LHCN-M2 (cell line): ENCODE data around the gene ADARB2. TPM values are rescaled to one million over a fixed set of nuclear protein-coding genes. Genes with fewer than 3 reads are reported as not detected.
"Not testable (repeated sequence)": the region's sequence is repeated elsewhere in the genome, so short reads cannot be mapped to it uniquely, and the experiment has no call there.

ENCODE experiments used
- DNase-seq: peaks from one replicate; pipeline ENCODE4 v3.0.0-alpha.2; 2012; ENCODE audit warnings: low read depth
- polyA plus RNA-seq: library from polyadenylated mRNA; unstranded; fragments of >200 nt; gene quantifications from one replicate; pipeline ENCODE4 v1.2.1, GENCODE V29; 2012; ENCODE audit warnings: missing spikeins
- total RNA-seq: library from RNA; depleted of rRNA; stranded (reverse); fragments of >200 nt; gene quantifications from 2 replicates; pipeline ENCODE4 v1.2.3, GENCODE V29; 2014; rRNA removed

Gene ADARB2
- total RNA-seq = 0.11 and 0.83 TPM in 2 replicates
- polyA plus RNA-seq = 0.36 TPM

DNA sequence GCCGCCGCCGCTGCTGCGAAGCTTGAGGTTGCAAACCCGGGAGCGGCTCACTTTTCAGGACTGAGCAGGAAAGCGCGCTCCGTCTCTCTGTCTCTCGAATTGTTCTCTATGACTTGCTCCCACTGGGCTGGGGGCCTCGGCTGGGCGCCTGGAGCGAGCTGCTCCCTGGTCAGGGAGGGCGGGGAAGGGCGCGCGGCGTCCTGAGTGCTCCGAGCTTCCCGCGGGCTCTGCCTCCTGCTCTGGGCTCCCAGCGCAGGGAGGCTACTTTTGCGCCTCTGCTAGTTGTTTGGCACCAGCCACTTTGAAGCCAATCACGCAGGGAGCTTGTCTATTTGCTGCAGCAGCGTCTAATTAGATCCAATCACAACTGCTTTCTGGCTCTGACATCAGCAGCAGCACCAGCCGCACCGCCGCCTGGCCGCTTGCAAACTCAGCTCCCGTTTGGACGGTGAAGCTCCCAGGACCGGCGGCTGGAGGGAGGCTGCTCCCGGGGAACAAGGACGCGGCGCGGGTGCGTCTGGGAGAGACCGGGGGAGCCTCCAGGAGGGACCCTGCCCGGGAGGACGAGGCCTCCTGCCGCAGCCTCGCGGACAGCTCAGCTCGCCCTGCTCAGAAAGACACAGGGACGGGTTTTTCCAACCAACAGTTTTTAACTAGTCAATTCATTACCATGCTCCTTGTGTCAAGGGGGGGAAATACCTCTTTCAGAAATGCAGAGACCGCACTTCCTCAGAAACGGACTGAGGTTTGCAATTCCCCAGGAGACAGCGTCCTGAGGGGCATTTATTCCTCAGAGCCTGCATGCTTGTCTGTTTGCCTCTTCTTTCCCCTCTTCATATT is at the start of gene ADARB2:
Gene ADARB2 (minus strand): TSS at position 304 of the 840 bp plus-strand sequence.
- no peak for DNase-seq

DNA sequence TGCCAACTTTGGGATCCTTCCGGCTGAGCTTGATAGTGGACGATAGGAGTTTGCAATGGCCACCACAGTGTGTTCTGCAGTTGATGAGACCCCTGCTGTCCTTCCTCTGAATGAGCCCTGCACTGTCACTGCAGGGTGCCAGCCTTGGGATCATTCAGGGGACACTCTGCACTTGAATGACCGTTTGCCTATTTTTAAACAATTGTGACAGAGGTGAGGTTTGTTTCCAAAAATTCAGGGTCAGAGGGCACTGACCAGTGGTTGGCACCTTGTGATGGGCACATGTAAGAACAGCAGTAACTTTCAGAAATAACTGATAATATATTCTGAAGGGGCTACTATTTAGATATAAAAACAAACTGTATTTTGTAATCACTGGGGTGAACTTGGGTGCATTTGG is 48.5 kb upstream of the ADARB2 start:
- DNase-seq = no peak

DNA sequence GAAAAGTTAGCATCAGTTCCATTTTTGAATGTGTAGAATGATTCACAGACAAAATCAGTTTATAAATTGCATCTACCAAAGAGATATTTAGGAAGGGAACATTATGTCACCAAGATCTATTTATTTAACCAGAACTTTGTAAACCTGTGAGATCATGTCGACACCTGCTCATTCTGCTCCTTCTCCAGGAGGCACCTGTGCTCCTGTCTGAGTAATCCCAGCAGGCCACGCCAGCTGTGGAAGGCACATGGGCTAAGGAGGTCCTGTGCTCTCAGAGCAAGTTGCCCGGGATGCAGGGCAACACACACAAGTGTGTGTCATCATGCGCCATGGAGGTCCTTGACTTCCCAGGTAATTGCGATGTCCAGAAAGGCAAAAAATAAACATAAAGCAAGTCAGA is 45.5 kb upstream of the ADARB2 start:
- DNase-seq = no peak

DNA sequence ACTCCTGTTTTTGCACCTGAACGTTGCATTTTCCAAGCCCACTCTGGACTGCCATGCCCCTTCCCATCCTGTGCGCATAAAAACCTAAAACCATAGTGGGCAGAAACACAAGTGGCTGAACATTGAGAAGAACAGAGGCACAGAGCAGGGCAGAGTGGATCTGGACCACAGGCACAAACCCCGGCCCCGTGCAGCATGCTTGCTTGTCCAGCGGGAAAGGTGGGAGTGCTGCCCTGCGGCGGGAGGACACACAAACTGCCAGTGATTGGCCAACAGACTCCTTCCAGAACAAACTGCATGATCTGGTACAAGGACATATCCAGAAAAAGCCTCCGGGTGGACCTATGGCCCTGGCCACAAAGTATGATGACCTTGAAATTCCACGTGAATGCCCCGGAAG is 42.5 kb upstream of the ADARB2 start:
- no peak for DNase-seq

DNA sequence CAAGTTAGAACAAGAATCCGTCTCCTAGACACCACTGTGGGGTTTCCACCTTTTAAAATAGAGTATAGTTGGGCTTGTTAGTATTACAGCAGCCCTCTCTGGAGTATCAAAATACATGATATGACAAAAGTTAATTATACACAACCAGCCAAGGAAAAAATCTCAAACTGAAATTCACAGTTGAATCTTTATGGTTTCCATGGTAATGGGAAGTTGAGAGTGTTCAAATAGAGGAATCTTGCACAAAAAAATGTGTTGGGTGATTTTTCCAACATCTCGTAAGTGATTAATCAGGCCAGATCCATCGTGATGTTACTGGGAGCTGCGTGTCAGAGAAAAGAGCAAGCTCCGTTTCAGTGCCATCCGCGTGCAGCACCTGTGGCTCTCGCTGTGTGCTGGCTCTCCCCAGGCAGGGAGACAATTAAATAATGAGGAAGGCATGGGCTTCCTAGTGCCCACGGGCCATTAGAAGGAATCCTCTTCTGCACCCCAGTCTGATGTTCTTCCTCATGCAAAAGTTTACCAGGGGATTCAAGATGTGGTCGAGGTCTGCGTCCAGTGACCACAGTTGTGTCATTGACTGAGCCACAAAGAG is 41.1 kb upstream of the ADARB2 start:
- no peak for DNase-seq

DNA sequence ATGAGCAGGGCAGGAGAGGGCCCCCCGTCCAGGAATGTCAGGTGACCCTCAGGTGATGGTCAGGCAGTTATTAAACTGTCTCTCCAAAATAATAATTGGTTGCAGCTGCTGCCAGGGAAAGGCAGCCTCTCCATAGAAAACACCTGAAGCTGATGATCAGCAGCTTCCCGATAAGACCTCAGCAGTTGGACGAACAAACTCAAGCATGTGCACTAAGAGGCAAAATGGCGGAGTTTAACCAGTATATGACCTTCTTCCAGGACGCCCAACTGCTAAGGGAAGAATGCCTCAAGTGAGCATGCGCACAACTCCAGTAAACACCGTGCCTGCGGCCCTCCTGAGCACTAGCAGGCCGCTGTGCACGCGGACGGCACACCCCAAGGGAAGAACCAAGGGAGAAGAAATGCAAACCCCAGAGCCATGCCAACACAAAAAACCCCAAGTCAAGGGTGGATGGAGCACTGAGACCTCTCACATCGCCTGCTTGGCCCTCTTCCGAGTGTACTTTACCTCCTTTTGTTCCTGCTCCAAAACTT is 38.9 kb upstream of the ADARB2 start:
- no peak for DNase-seq

DNA sequence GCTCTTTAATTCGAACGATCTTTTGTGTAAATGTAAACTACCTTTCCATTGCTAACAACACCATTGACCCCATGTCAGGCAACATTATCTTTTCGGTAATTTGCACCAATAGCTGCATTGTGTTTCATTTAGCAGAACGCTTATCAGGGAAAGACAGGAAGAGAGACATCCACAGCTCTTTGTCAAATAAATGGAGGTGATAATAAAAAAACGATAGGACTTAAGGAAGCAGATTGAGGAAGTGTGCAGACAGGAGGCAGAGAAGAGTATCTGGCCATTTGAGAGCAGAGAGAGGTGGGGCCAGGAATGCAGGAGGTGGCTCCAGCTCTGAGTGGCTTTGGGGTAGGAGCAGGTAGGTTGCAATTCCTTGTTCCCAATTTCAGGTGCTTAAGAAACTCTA is 37.5 kb upstream of the ADARB2 start:
- DNase-seq = no peak

DNA sequence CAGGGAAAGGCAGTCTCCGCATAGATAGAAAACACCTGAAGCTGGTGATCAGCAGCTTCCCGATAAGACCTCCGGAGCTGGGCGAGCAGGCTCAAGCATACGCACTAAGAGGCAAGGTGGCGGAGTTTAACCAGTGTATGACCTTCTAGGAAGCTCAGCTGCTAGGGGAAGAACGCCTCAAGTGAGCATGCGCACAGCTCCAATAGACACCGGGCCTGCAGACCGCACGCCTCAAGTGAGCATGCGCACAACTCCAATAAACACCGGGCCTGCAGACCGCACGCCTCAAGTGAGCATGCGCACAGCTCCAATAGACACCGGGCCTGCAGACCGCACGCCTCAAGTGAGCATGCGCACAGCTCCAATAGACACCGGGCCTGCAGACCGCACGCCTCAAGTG is 35.9 kb upstream of the ADARB2 start:
- DNase-seq = not testable (repeated sequence)

DNA sequence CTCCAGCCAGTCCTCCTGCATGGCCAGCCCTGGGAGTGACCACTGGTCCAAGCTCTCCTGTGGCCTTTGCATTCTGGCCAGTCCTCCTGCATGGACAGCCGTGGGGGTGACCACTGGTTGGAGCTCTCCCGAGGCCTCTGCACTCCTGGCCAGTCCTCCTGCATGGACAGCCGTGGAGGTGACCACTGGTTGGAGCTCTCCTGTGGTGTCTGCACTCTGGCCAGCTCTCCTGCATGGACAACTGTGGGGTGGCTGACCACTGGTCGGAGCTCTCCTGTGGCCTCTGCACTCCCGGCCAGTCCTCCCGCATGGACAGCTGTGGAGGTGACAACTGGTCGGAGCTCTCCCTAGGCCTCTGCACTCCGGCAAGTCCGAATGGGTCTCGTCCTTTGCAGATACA is 28.7 kb upstream of the ADARB2 start:
- DNase-seq = no peak

DNA sequence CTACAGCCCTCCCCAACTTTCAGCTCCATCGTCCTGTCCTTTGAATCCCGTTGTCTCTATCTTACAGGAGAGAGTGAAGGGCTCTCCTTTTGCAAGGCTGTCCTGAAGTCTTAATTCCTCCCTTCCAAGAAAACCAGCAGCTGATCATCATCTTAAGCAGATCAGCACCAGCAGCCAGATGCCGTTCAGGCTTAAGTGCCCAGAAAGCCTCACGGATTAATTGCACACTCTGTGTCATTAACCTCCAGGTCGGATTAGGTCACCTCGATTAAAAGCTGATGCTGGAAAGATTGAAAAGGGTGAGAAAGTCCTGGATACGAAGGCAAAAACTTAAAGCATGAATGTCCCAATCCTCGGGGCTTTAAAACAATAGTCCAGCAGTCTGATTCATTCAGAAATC is 24.8 kb upstream of the ADARB2 start:
- no peak for DNase-seq

DNA sequence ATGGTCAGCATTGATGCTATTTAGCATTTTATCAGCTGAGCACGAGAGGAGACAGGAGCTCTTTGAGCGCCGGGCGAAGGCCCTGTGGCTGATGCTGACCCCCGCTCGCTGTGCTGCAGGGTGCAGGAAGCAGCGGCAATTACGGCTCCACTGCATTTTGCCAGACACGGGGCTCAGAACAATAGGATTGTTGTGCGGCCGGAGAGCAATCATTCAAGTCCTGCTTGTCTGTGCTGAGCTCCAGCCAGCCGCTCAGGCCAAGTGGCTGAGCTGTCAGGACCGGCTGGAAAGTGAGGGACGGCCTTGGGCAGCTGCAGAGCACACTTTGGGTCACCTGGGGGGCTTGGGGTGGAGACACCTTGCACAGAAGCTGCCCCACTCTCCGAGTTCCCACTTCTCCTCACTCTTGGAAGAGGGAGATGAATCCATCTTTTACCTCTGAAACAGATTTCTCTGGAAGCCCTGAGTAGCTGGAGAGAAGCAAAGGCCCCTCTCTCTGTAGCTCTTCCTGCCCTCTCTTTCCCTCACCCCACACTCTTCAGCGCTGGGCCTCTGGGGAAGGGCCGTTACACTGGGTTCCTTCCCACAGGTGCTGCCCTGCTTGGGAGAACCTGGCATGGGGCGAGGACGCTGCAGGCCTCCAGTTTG is 17.3 kb upstream of the ADARB2 start:
- no peak for DNase-seq

DNA sequence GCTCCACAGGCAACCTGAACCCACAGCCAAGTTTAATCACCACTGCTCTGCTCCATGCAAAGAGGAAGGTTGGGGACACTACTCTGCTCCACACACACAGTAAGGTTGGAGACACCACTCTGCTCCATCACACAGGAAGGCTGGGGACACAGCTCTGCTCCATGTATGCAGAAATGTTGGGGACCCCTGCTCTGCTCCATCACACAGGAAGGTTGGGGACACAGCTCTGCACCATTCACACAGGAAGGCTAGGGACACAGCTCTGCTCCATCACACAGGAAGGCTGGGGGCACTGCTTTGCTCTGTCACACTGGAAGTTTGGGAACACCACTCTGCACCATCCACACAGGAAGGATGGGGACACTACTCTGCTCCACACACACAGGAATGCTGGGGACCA is 14.8 kb upstream of the ADARB2 start:
- DNase-seq = no peak

DNA sequence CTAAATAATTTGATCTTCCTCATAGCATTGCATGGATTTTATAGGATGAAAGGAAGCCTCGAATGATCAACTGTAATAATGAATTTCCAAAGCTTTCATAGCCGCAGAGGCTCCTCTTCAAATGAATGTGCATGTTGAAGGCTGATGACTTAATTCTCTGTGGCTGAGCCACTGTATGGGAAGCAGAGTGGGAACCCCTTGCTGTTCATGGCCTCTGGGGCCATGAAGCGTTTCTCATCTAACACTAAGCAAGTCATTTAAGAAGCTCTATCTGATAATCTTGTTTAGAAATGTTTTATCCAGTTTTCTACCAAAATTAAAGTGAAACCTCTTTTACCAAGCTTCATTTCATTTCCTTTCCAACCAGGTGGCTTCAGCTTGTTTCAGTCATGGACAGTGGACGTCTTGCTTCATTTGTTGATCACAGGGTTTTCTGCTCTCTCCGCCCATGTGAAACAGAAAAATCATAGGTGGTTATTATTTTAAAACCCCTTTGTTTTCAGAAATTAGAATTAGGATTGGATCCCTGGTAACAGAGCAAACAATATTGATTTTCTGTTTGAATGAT is 10.3 kb upstream of the ADARB2 start:
- DNase-seq = no peak

DNA sequence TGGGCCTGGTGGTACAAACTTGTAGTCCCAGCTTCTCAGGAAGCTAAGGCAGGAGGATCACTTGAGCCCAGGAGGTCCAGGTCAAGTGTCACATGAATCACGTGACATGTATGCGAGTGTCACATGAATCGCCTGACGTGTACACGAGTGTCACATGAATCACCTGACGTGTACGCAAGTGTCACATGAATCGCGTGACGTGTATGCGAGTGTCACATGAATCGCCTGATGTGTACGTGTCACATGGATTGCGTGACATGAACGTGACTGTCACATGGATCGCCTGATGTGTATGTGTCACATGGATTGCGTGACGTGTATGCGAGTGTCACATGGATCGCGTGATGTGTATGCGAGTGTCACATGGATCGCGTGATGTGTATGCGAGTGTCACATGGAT is 9.5 kb upstream of the ADARB2 start:
- DNase-seq = no peak

DNA sequence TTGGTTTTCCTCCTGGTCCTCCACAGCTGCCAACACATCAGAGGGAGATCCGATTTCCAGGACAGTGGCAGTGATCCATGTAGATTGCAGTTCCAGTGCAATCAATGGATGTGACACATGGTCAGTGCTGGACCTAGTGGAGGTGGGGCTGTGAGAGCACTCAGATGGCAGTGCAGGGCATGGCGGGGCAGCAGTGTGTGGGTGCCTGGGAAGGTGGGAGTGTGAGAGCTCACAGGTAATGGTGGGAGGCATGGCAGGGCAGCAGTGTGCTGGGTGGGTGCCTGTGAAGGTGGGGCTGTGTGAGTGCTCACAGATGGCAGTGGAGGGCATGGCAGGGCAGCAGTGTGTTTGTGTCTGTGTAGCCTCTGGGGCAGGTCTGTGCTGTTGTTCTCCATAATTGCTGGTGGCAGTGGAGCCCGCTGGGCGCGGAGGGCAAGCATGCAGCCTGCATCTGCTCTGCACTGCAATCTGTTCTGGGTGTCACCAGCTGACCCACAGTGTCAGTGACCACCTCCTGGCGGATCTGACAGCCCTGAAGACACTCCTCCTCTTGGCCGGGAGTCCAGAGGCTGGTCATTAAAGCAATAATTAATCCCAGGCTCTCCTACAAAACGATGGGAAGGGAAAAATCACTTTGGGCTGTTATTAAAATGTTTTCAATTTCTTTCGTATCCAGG is 8.6 kb upstream of the ADARB2 start:
- DNase-seq = no peak

DNA sequence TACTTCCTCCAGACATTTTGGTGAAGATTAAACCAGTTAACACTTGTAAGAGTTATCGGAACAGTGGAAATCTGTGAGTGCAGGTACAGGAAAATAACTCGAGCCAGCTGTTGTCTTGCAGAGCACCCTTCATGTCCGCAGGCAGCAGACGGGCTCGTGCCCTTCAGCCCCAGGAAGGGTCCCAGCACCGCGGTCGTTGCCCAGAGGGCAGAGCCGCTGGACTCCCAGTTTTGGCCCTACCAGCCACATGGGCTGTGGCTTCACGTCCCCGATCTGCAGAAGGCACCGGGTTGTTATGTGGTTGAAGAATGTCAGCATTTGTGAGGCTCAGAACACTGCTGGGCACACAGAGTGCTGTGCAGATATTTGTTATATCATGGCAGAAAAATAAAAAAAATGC is 7.2 kb upstream of the ADARB2 start:
- DNase-seq = no peak

DNA sequence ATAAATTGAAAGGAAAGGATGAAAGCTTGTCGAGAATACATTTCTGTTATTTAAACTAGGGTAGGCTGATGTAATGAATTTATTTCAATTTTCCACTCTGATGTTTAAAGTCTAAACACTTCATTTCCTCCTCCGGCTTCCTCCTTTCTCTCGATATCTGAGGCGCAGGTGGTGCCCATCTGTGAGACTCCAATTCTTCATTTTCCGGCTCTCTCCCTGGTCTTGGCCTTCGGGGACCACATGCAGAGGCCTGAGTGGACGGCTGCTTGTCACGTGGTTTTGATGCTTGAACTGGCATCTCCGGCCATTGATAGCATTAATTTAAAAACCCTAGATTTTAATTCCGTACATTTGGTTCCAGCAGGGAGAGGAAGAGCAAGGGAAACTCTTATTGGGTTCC is 5.8 kb upstream of the ADARB2 start:
- no peak for DNase-seq

DNA sequence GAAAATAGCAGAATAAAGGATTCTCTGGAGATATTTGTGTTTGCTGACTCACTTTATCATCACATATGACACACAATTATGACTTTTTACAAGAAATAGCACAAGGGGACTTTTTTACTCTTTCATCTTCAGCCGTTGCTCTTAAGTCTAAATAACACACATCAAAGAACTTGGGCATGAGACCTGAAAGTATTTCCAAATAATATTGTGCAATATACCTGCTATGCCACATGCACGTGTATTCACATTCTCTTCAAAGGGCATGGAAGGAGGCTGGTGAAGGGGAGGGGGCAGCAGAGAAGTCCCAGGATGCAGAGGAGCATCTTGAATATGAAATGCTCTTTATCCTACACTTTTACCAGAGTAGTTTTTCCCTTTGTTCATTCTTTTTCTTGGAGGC is 4.1 kb upstream of the ADARB2 start:
- no peak for DNase-seq

DNA sequence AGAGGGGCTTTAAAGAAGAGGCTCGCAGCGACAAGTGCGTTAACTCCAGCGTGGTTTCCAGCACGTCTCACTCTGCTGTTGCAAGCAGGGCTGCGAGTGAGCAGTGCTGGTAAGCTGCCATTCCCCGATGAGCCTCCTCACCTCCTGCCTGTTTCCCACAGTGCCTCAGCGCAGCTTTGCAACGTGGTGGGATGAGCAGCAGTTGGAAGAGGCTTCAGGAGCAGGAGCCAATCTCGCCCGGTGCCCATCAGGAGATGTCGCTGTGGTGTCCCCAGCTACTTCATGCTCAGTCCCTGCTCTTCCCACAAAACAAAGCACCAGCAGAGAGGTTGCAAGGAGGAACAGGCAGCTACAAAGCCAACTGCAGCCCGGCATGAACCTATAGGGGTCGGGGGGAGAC is 2.4 kb upstream of the ADARB2 start:
- DNase-seq = no peak

DNA sequence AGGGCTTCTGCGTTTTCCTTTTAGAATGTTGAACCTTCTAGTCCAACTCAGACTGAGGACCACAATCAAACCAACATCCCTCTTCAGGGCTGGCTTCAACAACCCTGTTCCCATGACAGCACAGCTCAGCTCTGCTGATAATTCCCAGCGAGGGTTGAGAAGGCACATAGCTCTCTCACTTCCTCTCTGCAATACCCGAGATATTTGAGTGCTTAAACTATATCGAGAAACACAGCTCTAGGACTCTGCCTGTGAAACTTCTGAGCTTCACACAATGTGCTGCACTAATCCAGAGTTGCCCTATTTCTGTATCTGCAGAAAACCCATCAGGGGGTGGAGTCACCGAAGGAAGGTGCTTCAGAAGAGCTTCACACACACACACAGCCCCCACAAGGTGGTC is 1.6 kb upstream of the ADARB2 start:
- DNase-seq = no peak

DNA sequence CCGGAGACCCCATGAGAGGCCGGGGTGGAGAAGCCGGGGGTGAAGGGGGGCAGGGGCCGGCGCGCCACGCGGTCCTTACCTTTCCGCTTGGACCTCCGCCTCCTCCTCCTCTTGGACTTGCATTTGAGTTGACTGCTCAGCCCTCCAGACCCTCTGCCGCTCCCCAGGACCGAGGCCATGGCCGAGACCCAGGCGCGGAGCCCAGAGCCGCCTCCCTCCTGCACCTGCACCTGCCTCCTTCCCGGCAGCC is 428 bp downstream of the ADARB2 start:
- DNase-seq = no peak
